DOHH2 (cell line): ENCODE results near the gene OR2AG1.

Experiments used
- H3F3A ChIP-seq: fragments of 200-600 bp; sonication (generic), shearing (Covaris generic); 2 replicates; pipeline ENCODE4 v1.6.0; 2016; ENCODE audit warnings: antibody characterized with exemption, mild to moderate bottlenecking; ENCODE audit not compliant: control insufficient read depth, insufficient read depth
- H3K27ac ChIP-seq: fragments of 200-600 bp; sonication (generic); 2 replicates; pipeline ENCODE4 v1.5.1; 2014; ENCODE audit warnings: low read depth, mild to moderate bottlenecking, low read length, moderate library complexity
- H3K27me3 ChIP-seq: fragments of 200-600 bp; sonication (generic); 2 replicates; pipeline ENCODE4 v1.6.1; 2014; ENCODE audit warnings: mild to moderate bottlenecking, low read length, mixed read lengths; ENCODE audit not compliant: control insufficient read depth
- H3K36me3 ChIP-seq: fragments of 200-600 bp; sonication (generic); 2 replicates; pipeline ENCODE4 v1.6.1; 2014; ENCODE audit warnings: mild to moderate bottlenecking, low read length, moderate library complexity, mixed read lengths; ENCODE audit not compliant: control insufficient read depth
- H3K4me1 ChIP-seq: fragments of 200-600 bp; sonication (generic); 2 replicates; pipeline ENCODE4 v1.6.1; 2014; ENCODE audit warnings: mild to moderate bottlenecking, low read length, mixed read lengths; ENCODE audit not compliant: control insufficient read depth
- H3K4me2 ChIP-seq: fragments of 200-600 bp; sonication (generic); 2 replicates; pipeline ENCODE4 v1.6.0; 2014; ENCODE audit warnings: mild to moderate bottlenecking, low read length, moderate library complexity
- H3K4me3 ChIP-seq: fragments of 200-600 bp; sonication (generic); 2 replicates; pipeline ENCODE4 v1.5.1; 2014; ENCODE audit warnings: mild to moderate bottlenecking, low read length, mixed read lengths
- H3K79me2 ChIP-seq: fragments of 200-600 bp; sonication (generic); 2 replicates; pipeline ENCODE4 v1.6.1; 2014; ENCODE audit warnings: mild to moderate bottlenecking, low read length, mixed read lengths; ENCODE audit not compliant: control insufficient read depth
- H3K9me2 ChIP-seq: fragments of 200-600 bp; sonication (generic); replicated peaks from 2 replicates; pipeline ENCODE4 v1.6.1; 2014; ENCODE audit warnings: mild to moderate bottlenecking, low read length, mixed read lengths; ENCODE audit not compliant: control insufficient read depth
- H3K9me3 ChIP-seq: fragments of 200-600 bp; sonication (generic); 2 replicates; pipeline ENCODE4 v1.6.1; 2014; ENCODE audit warnings: antibody characterized with exemption, low read length, mixed read lengths; ENCODE audit not compliant: control insufficient read depth, insufficient read depth
- H4K20me1 ChIP-seq: fragments of 200-600 bp; sonication (generic); 2 replicates; pipeline ENCODE4 v1.6.0; 2014; ENCODE audit warnings: low read depth, mild to moderate bottlenecking, antibody characterized with exemption, low read length, moderate library complexity; ENCODE audit not compliant: control insufficient read depth, insufficient read depth
- CTCF ChIP-seq: fragments of 200-600 bp; sonication (generic); IDR thresholded peaks from one replicate; pipeline ENCODE4 v1.5.1; 2014; ENCODE audit warnings: antibody characterized with exemption, mild to moderate bottlenecking, low read depth, low read length; ENCODE audit not compliant: poor library complexity, severe bottlenecking
- EZH2phosphoT487 ChIP-seq: fragments of 200-600 bp; sonication (generic); IDR thresholded peaks from 2 replicates; pipeline ENCODE4 v1.6.1; 2017; ENCODE audit warnings: borderline replicate concordance, mild to moderate bottlenecking, antibody characterized with exemption, low read length, moderate library complexity, mixed read lengths

The OR2AG1 gene

GRCh38 chr11:6833356-6833755, 50.5 kb downstream of the OR2AG1 start:
- no peaks in the 10 kb centered on the region for H3K79me2 ChIP-seq
- no peaks in the 10 kb centered on the region for H3F3A ChIP-seq
- no peaks in the 10 kb centered on the region for H3K36me3 ChIP-seq
- no peak overlapping the region for H3K27ac ChIP-seq
- peaks cover 15% of the 10 kb centered on the region for H3K4me1 ChIP-seq
- H3K4me3 ChIP-seq, result no peak overlapping the region
- no peaks in the 10 kb centered on the region for H3K27me3 ChIP-seq
- H4K20me1 ChIP-seq, result no peaks in the 10 kb centered on the region
- no peak for TF ChIP-seq CTCF
- TF ChIP-seq EZH2phosphoT487, result no peak
- H3K4me2 ChIP-seq, result no peak overlapping the region
- H3K9me3 ChIP-seq, result no peaks in the 10 kb centered on the region
- H3K9me2 ChIP-seq, result no peaks in the 10 kb centered on the region

GRCh38 chr11:6834021-6834420, 51.2 kb downstream of the OR2AG1 start:
- H3K79me2 ChIP-seq, result no peaks in the 10 kb centered on the region
- no peaks in the 10 kb centered on the region for H3K36me3 ChIP-seq
- H3F3A ChIP-seq, result no peaks in the 10 kb centered on the region
- H3K9me2 ChIP-seq, result no peaks in the 10 kb centered on the region
- no peaks in the 10 kb centered on the region for H3K27me3 ChIP-seq
- H3K27ac ChIP-seq, result no peak overlapping the region
- peaks cover 15% of the 10 kb centered on the region for H3K4me1 ChIP-seq
- TF ChIP-seq CTCF (no peak), EZH2phosphoT487 (no peak)
- H3K9me3 ChIP-seq, result no peaks in the 10 kb centered on the region
- H3K4me2 ChIP-seq, result no peak overlapping the region
- H3K4me3 ChIP-seq, result no peak overlapping the region
- H4K20me1 ChIP-seq, result no peaks in the 10 kb centered on the region
